Measurements from ENCODE around the gene EEPD1.

EEPD1 gene

DNA sequence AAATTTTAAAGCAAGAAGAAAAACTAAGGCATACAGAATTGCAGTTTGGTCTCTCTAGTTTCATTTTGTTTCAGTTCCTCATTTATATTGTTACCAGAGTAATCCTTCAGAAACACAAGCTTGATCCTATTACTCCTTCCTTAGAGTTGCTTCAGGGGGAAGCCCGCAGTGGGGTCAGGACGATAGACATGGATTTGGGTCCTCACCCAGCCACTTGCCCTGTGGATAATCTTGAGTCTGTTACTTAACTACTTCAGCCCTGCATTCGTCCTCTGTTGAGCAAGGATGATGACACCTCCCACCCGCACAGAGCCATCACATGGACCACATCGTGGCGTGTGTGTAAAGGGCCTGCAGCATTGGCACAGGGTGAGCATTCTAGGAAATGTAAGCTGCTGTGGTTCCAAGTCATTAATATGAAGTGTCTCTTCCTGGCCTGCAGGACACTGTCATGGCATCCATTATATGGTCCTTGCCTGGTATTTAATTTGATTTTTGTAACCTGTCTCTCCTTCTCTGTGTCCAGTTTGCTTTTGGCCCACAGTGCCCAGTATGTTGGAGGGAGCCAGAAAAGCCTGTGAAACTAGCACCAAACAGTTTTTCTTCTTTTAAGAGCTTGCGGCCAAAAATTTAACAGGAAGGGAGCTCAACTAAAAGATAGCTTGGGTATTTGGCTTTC lies 111.2 kb downstream of the EEPD1 start:
- no peaks in the 10 kb centered on the region for H3K9me3 ChIP-seq (ENCODE audit: control insufficient read depth, low read length)
- no peaks in the 10 kb centered on the region for H3K36me3 ChIP-seq (ENCODE audit: control insufficient read depth, insufficient read depth, low read length)
- peaks cover 36% of the 10 kb centered on the region for H3K4me1 ChIP-seq (ENCODE audit: control insufficient read depth, insufficient read depth, low read length)
- no peak overlapping the region for H3K9ac ChIP-seq (ENCODE audit: low read length)
- H3K4me3 ChIP-seq (ENCODE audit: low read length), result no peak overlapping the region
- H3K27me3 ChIP-seq (ENCODE audit: control insufficient read depth, insufficient read depth, low read length), result no peaks in the 10 kb centered on the region

DNA sequence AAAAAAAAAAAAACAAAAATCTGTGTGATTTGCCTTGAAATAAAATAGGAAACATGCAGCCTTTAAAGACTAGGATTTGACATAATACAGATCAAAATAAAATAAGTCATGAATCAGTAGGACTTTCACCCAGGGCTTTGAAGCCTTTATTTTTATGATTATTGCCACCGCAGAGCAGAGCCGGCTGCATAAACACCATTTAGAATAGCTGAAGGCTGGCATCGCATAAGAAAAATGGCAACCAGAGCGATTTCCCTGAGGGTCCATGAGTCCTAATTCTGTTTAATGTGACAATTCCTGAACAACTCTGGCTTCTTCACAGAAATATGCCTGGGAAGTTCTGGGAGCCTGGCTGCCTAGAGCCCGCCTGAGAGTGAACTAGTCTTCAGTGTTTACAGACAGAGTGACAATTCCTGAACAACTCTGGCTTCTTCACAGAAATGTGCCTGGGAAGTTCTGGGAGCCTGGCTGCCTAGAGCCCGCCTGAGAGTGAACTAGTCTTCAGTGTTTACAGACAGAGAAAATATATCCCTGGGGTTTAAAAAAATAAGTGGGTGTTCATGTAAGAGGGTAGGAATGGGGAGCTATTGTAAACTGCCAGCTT lies 112.0 kb downstream of the EEPD1 start:
- Histone ChIP-seq H3K9ac (ENCODE audit: low read length) (no peak overlapping the region), H3K27me3 (ENCODE audit: control insufficient read depth, insufficient read depth, low read length) (no peaks in the 10 kb centered on the region), H3K4me3 (ENCODE audit: low read length) (no peak overlapping the region), H3K4me1 (ENCODE audit: control insufficient read depth, insufficient read depth, low read length) (peaks cover 36% of the 10 kb centered on the region), H3K36me3 (ENCODE audit: control insufficient read depth, insufficient read depth, low read length) (no peaks in the 10 kb centered on the region), H3K9me3 (ENCODE audit: control insufficient read depth, low read length) (no peaks in the 10 kb centered on the region)

DNA sequence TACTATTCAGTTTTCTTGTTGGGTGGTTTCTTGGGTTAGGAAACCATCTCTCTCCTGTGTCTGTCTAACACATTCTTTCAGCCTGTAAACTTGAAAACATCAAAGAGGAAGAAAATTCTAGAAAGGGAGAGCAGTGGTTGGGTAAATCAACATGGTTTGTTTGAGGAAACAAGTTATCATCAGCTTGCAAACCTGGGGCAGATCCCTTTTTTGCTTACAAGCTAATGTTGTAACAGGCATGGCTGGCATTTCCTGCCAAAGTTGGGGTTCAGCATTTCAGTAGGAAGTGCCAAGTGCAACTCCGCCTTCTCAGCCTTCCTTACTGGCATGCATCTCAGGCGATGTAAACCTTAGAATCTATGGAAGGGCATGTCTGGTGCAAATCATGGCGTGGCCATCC lies 112.6 kb downstream of the EEPD1 start:
- no peak overlapping the region for H3K9ac ChIP-seq (ENCODE audit: low read length)
- no peaks in the 10 kb centered on the region for H3K36me3 ChIP-seq (ENCODE audit: control insufficient read depth, insufficient read depth, low read length)
- no peaks in the 10 kb centered on the region for H3K9me3 ChIP-seq (ENCODE audit: control insufficient read depth, low read length)
- peaks cover 36% of the 10 kb centered on the region for H3K4me1 ChIP-seq (ENCODE audit: control insufficient read depth, insufficient read depth, low read length)
- H3K4me3 ChIP-seq (ENCODE audit: low read length), result no peak overlapping the region
- H3K27me3 ChIP-seq (ENCODE audit: control insufficient read depth, insufficient read depth, low read length), result no peaks in the 10 kb centered on the region

DNA sequence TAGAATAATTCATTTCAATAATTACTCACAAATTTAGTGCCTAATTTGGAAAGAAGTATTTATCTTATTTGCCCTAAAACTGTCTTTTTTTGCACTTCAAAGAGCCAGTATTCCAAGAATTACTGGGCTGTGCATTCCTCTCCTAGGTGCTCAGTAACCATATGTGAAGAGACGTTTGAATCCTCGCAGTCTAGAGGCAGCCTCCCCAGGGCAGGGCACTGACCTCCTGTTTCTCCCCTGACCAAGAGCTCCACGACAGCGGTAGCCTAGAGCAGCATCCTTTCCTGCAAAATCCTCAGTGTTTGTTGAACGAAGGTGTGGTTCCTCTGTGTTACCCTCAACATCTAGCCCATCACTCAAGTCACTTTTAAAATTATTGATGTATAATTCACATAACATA lies 113.1 kb downstream of the EEPD1 start:
- Histone ChIP-seq H3K36me3 (ENCODE audit: control insufficient read depth, insufficient read depth, low read length) (no peaks in the 10 kb centered on the region), H3K4me3 (ENCODE audit: low read length) (no peak overlapping the region), H3K4me1 (ENCODE audit: control insufficient read depth, insufficient read depth, low read length) (peaks cover 35% of the 10 kb centered on the region), H3K9ac (ENCODE audit: low read length) (no peak overlapping the region), H3K27me3 (ENCODE audit: control insufficient read depth, insufficient read depth, low read length) (no peaks in the 10 kb centered on the region), H3K9me3 (ENCODE audit: control insufficient read depth, low read length) (no peaks in the 10 kb centered on the region)

DNA sequence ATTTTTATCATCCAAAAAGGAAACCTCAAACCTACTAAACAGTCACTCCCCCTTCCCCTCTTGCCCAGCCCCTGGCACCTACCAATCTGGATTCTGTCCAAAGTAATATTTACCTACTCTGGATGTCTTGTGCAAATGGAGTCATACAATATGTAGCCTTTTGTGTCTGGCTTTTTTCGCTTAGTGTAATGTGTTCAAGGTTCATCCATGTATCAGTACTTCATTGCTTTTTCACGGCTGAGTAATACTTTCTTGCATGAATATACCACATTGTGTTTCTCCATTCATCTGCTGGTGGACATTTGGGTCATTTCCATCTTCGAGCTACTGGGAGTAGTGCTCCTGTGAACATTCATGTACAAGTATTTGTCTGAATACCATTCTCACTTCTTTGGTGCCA lies 113.6 kb downstream of the EEPD1 start:
- Histone ChIP-seq H3K27me3 (ENCODE audit: control insufficient read depth, insufficient read depth, low read length) (no peaks in the 10 kb centered on the region), H3K4me3 (ENCODE audit: low read length) (no peak overlapping the region), H3K9ac (ENCODE audit: low read length) (no peak overlapping the region)

DNA sequence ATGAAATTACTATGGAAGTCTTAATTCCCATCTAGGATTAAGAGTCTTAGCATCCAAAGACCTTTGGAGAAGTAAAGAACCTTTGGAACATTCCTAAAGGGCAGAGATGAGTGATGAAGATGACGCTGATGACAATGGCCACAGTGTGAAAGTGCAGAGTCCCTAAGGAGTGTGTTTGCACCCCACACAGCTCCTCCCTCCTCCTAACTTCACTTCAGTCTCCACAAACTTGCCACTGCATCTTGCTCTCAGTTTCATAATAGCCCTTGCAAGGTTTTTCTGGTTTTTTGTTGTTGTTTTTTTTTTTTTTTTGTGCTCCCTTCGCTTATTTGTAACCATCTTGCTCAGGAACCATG lies 119.1 kb downstream of the EEPD1 start:
- Histone ChIP-seq H3K27me3 (ENCODE audit: control insufficient read depth, insufficient read depth, low read length) (no peaks in the 10 kb centered on the region), H3K36me3 (ENCODE audit: control insufficient read depth, insufficient read depth, low read length) (no peaks in the 10 kb centered on the region), H3K4me1 (ENCODE audit: control insufficient read depth, insufficient read depth, low read length) (peaks cover 28% of the 10 kb centered on the region), H3K9ac (ENCODE audit: low read length) (no peak overlapping the region), H3K9me3 (ENCODE audit: control insufficient read depth, low read length) (no peaks in the 10 kb centered on the region), H3K4me3 (ENCODE audit: low read length) (no peak overlapping the region)

More for the DNA sequence above, 113.6 kb downstream of the EEPD1 start:
- Histone ChIP-seq H3K9me3 (ENCODE audit: control insufficient read depth, low read length) (no peaks in the 10 kb centered on the region), H3K36me3 (ENCODE audit: control insufficient read depth, insufficient read depth, low read length) (no peaks in the 10 kb centered on the region), H3K4me1 (ENCODE audit: control insufficient read depth, insufficient read depth, low read length) (peaks cover 31% of the 10 kb centered on the region)

DNA sequence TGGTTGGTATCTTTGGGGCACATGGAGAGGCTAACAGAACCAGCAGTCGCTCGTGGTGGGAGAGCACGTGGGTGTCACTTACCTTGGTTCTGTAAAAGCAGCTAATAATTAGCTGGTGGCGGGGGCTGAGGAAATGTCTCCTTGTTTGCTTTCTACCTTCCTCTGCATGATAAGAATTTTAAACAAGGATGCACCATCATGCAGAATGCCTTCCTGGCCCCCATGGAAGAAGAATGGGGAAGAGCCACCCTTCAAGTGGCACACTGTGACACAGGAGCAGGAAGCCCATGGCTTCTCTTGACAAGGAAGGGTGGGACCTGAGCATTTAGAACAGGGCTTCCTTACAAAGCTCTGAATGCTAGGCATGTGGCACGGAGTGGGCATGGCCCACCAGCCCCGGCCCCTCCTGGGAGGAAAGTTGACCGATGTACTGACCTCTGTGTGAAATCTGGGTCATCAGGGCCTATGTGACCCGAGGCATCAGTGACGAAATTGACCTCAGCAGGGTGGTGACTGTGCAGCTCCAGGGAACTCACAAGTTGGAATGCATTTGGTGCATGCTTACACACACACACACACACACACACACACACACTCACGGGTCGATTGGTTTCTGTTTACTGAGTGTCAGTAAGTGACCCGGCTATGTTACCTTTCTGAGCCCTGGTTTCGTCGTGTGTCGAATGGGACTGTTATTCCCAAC lies 119.7 kb downstream of the EEPD1 start:
- H3K36me3 ChIP-seq (ENCODE audit: control insufficient read depth, insufficient read depth, low read length), result no peaks in the 10 kb centered on the region
- H3K4me3 ChIP-seq (ENCODE audit: low read length), result no peak overlapping the region
- no peak overlapping the region for H3K9ac ChIP-seq (ENCODE audit: low read length)
- no peaks in the 10 kb centered on the region for H3K9me3 ChIP-seq (ENCODE audit: control insufficient read depth, low read length)
- peaks cover 27% of the 10 kb centered on the region for H3K4me1 ChIP-seq (ENCODE audit: control insufficient read depth, insufficient read depth, low read length)
- H3K27me3 ChIP-seq (ENCODE audit: control insufficient read depth, insufficient read depth, low read length), result no peaks in the 10 kb centered on the region

DNA sequence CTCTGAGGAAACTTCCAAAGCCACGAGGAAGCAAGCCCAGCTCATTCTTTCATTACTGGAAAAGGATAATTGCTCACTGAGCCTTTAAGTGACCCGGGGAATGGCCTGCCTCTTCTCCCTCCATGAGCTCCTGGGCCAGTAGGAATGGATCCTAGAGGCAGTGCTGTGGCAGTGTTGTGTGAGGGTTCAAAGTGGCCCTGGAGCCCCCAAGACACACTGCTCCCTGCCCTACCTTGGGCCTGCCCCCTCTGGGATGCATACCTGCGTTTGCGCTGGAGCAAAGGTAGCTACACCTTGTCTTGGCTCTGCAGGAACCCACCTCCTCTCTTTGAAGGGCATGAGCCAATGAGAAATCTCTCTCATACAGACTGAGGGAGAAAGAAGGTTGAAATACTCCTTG lies 120.8 kb downstream of the EEPD1 start:
- Histone ChIP-seq H3K27me3 (ENCODE audit: control insufficient read depth, insufficient read depth, low read length) (no peaks in the 10 kb centered on the region), H3K4me1 (ENCODE audit: control insufficient read depth, insufficient read depth, low read length) (peaks cover 33% of the 10 kb centered on the region), H3K9me3 (ENCODE audit: control insufficient read depth, low read length) (no peaks in the 10 kb centered on the region), H3K36me3 (ENCODE audit: control insufficient read depth, insufficient read depth, low read length) (no peaks in the 10 kb centered on the region), H3K4me3 (ENCODE audit: low read length) (no peak overlapping the region), H3K9ac (ENCODE audit: low read length) (no peak overlapping the region)

DNA sequence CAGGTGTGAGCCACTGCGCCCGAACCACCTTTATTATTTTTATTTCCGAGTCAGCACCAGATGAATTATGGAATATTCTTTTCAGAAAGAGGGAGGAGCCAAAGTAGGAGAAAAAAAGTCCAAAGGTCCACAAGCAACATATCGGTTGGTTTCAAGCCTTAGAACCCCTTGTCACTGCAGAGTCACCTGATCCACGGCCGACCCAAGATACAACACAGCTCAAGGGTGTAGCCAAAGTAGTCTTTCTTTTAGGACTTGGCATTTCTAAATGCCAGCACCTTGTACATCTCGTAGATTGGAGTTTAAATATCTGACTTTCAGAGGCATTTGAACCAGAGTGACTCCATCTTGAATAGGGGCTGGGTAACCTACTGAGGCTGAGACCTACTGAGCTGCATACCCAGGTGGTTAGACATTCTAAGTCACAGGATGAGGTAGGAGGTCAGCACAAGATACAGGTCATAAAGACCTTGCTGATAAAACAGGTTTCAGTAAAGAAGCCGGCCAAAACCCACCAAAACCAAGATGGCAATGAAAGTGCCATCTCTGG lies 122.8 kb downstream of the EEPD1 start:
- Histone ChIP-seq H3K4me3 (ENCODE audit: low read length) (no peak overlapping the region), H3K4me1 (ENCODE audit: control insufficient read depth, insufficient read depth, low read length) (peaks cover 39% of the 10 kb centered on the region), H3K9ac (ENCODE audit: low read length) (no peak overlapping the region), H3K36me3 (ENCODE audit: control insufficient read depth, insufficient read depth, low read length) (no peaks in the 10 kb centered on the region), H3K27me3 (ENCODE audit: control insufficient read depth, insufficient read depth, low read length) (no peaks in the 10 kb centered on the region), H3K9me3 (ENCODE audit: control insufficient read depth, low read length) (no peaks in the 10 kb centered on the region)

DNA sequence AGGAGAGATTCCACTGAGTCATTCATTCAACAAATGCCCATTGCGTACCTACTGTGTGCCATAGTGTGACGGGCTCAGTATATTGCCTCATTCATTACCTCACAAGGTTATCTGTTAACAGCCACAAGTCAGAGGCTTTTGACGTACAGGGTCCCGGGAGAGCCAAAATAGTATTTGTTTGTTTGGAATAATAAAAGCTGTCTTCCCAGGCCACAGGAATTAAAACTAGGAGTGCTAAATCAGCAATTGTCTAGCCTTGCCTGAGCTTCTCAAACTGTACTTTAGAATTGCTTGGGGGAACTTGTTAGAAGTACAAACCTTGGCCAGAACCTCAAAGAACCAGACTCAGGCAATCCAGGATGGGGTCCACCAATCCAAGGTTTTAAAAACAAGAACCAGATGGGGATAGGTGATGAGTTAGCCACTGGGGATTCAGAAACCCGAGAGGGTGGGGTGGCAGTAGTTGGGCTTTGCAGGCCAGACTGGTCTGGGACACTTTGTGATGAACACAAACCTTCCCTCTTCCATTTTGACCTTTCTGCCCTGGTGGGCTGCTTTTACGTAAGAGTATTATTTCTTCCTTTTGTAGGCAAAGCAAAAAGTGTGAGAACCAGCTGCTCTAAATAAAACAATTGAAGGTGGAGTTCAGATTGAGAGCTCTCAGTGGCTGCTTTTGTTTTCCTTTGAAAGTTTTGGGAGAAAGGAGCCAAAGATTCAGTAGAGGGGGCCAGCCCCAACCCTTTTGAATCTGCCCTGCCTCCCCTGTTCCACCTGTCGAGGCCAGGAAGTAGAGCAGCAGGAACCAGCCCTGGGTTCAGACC lies 123.6 kb downstream of the EEPD1 start:
- no peak overlapping the region for H3K4me3 ChIP-seq (ENCODE audit: low read length)
- H3K4me1 ChIP-seq (ENCODE audit: control insufficient read depth, insufficient read depth, low read length), result peaks cover 47% of the 10 kb centered on the region
- no peak overlapping the region for H3K9ac ChIP-seq (ENCODE audit: low read length)
- no peaks in the 10 kb centered on the region for H3K36me3 ChIP-seq (ENCODE audit: control insufficient read depth, insufficient read depth, low read length)
- H3K9me3 ChIP-seq (ENCODE audit: control insufficient read depth, low read length), result no peaks in the 10 kb centered on the region
- no peaks in the 10 kb centered on the region for H3K27me3 ChIP-seq (ENCODE audit: control insufficient read depth, insufficient read depth, low read length)

DNA sequence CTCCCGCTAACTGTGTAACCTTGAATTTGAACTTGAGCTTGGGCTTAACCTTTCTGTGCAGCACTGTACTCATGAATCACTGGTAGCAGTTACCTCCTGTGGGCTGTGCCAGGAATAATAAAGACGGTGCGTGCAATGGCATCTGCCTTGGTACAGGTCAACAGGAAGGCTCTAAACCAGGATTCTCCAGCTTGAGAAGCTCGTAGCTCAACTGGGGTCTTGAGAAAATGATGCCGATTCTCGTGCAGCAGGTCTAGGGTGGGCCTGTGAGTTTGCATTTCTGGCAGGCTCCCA lies 124.1 kb downstream of the EEPD1 start:
- Histone ChIP-seq H3K9me3 (ENCODE audit: control insufficient read depth, low read length) (no peaks in the 10 kb centered on the region), H3K27me3 (ENCODE audit: control insufficient read depth, insufficient read depth, low read length) (no peaks in the 10 kb centered on the region), H3K4me1 (ENCODE audit: control insufficient read depth, insufficient read depth, low read length) (peaks cover 52% of the 10 kb centered on the region), H3K9ac (ENCODE audit: low read length) (no peak overlapping the region), H3K4me3 (ENCODE audit: low read length) (no peak overlapping the region), H3K36me3 (ENCODE audit: control insufficient read depth, insufficient read depth, low read length) (no peaks in the 10 kb centered on the region)

All from mucosa of stomach (tissue), 1 donor.